Kidney (tissue), 14 donors: ENCODE measurements around the gene TNFAIP8. TPM values are rescaled to one million over a fixed set of nuclear protein-coding genes. Genes with fewer than 3 reads are reported as not detected.

Experiments used
- DNase-seq, 5 donors: peaks; one replicate each; pipeline ENCODE4 v3.0.0-alpha.2; 2013 to 2020
- FAIRE-seq: peaks from 2 replicates; lab custom pipeline; 2012; peaks lifted over from hg19 to GRCh38; lab: Jason Lieb, UNC
- H3K27ac ChIP-seq, 2 donors: one replicate each; pipeline ENCODE4 v1.7.0; 2013; ENCODE audit warnings: low read depth in 2 of 2, low read length in 2 of 2, inconsistent platforms in 1 of 2
- H3K27me3 ChIP-seq: one replicate; pipeline ENCODE4 v1.7.1; 2013; ENCODE audit warnings: low read length, inconsistent platforms; ENCODE audit not compliant: control insufficient read depth, insufficient read depth
- H3K36me3 ChIP-seq, 3 donors: one replicate each; pipeline versions ENCODE4 v1.7.0 to v1.7.1; 2013; ENCODE audit warnings: low read length in 3 of 3, control low read depth in 1 of 3, inconsistent platforms in 1 of 3; ENCODE audit not compliant: insufficient read depth in 3 of 3, control insufficient read depth in 2 of 3
- H3K4me1 ChIP-seq, 3 donors: one replicate each; pipeline versions ENCODE4 v1.7.0 to v1.7.1; 2013; ENCODE audit warnings: low read length in 3 of 3, inconsistent platforms in 1 of 3, low read depth in 1 of 3; ENCODE audit not compliant: control insufficient read depth in 2 of 3, insufficient read depth in 2 of 3
- H3K4me3 ChIP-seq, 3 donors: one replicate each; pipeline versions ENCODE4 v1.7.0 to v1.8.1; 2013; ENCODE audit warnings: low read length in 3 of 3, control low read depth in 1 of 3, inconsistent platforms in 1 of 3
- H3K9ac ChIP-seq, 3 donors: one replicate each; pipeline versions ENCODE4 v1.7.0 to v1.7.1; 2013; ENCODE audit warnings: low read length in 3 of 3, control low read depth in 1 of 3, inconsistent platforms in 1 of 3
- H3K9me3 ChIP-seq, 3 donors: one replicate each; pipeline versions ENCODE4 v1.7.0 to v1.7.1; 2013; ENCODE audit warnings: low read length in 3 of 3, control low read depth in 1 of 3, inconsistent platforms in 1 of 3; ENCODE audit not compliant: control insufficient read depth in 2 of 3, insufficient read depth in 1 of 3
- intact Hi-C: fragments of 100-400 bp; cut with DNase I; formaldehyde crosslinking; loops from one replicate; pipeline ENCODE4 v1.11.1; 2022
- polyA plus RNA-seq: library from polyadenylated mRNA; stranded (reverse); fragments of 350-450 nt; fragmentation: Illumina TruSeq; extraction: RNeasy Lipid Tissue Mini Kit (QIAGEN cat#74804); gene quantifications from one replicate; pipeline ENCODE4 v1.2.3, GENCODE V29; 2014; ENCODE audit warnings: low read depth, low replicate concordance; ENCODE audit not compliant: insufficient read depth
- total RNA-seq: library from RNA; stranded (reverse); fragmentation: NEBNext Ultra II Directional; extraction: Animal tissue kit (Norgen Biotek cat#: 25700); gene quantifications from one replicate; pipeline ENCODE4 v1.2.1, GENCODE V29; 2021
- TF ChIP-seq, protein P1 (sequence below): IDR thresholded peaks from 3 replicates; pipeline ENCODE4 v1.5.1; 2012; ENCODE audit warnings: mild to moderate bottlenecking, moderate library complexity, borderline replicate concordance; ENCODE audit not compliant: insufficient read depth; ENCODE audit errors: extremely low read depth
- donor health status: control.
- donor health status: control.
- donor health status: control.
- donor health status: control.
- donor health status: control.
- donor health status: DM: yes; HTN: yes; CAD: no.
- donor health status: Normal renal cell carcinoma (clear cell type).

The TNFAIP8 gene
- total and polyA plus RNA-seq, 2 donors from 2014 or later = 13.3 to 41.5 TPM

- Histone ChIP-seq H3K4me1 (peaks cover 12 to 13% (median 13%) of the 10 kb centered on the region in 3 donors), H3K27ac (no peak overlapping the region), H3K4me3 (no peak overlapping the region), H3K27me3 (no peaks in the 10 kb centered on the region), H3K9ac (no peak overlapping the region), H3K36me3 (no peaks in the 10 kb centered on the region), H3K9me3 (no peaks in the 10 kb centered on the region)
- intact Hi-C loops = no loop called here
- FAIRE-seq (no peak), DNase-seq (no peak)
- TF ChIP-seq, protein P1, sequence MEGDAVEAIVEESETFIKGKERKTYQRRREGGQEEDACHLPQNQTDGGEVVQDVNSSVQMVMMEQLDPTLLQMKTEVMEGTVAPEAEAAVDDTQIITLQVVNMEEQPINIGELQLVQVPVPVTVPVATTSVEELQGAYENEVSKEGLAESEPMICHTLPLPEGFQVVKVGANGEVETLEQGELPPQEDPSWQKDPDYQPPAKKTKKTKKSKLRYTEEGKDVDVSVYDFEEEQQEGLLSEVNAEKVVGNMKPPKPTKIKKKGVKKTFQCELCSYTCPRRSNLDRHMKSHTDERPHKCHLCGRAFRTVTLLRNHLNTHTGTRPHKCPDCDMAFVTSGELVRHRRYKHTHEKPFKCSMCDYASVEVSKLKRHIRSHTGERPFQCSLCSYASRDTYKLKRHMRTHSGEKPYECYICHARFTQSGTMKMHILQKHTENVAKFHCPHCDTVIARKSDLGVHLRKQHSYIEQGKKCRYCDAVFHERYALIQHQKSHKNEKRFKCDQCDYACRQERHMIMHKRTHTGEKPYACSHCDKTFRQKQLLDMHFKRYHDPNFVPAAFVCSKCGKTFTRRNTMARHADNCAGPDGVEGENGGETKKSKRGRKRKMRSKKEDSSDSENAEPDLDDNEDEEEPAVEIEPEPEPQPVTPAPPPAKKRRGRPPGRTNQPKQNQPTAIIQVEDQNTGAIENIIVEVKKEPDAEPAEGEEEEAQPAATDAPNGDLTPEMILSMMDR = no peak
These were observed 5.2 kb downstream of the TNFAIP8 start for GRCh38 chr5:119360905-119361593.

DNA sequence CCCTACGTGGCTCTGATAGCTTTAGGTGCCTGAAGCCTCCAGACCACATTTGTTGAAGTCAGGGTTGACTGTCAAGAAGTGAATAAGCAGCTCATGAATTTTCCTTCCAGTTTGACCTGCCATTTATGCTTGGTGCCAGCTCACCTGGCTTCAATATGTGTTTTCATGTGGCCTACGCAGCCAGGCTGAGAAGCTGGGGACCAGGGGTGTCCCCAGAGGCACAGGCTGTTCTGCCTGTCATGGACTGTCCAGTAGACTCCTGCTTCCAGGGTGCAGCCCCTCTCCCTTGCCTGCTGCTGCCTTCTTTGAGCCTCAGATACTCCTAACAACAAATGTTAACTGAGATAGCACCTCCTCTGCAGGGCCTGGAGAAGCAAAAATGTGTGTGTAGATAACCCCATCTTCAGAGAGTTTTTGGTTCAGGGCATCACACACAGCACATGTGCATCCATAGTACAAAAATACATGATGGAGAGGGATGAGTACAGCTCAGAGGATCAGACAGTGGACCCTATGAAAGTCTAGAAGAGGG, 5.8 kb downstream of the TNFAIP8 start:
- no peaks in the 10 kb centered on the region for H3K27me3 ChIP-seq
- H3K9ac ChIP-seq = no peak overlapping the region
- H3K9me3 ChIP-seq = no peaks in the 10 kb centered on the region
- H3K4me1 ChIP-seq = peaks cover 13 to 16% (median 13%) of the 10 kb centered on the region in 3 donors
- FAIRE-seq (no peak), DNase-seq (no peak)
- intact Hi-C loops = no loop called here
- TF ChIP-seq, protein P1 = no peak
- H3K36me3 ChIP-seq = no peaks in the 10 kb centered on the region
- no peak overlapping the region for H3K4me3 ChIP-seq
- H3K27ac ChIP-seq = no peak overlapping the region

- no peaks in the 10 kb centered on the region for H3K27me3 ChIP-seq
- H3K4me1 ChIP-seq = peaks cover 9 to 16% (median 13%) of the 10 kb centered on the region in 3 donors
- intact Hi-C loops = no loop called here
- H3K9ac ChIP-seq = no peak overlapping the region
- no peaks in the 10 kb centered on the region for H3K9me3 ChIP-seq
- FAIRE-seq (no peak), DNase-seq (no peak)
- H3K4me3 ChIP-seq = no peak overlapping the region
- TF ChIP-seq, protein P1 = no peak
- H3K36me3 ChIP-seq = no peaks in the 10 kb centered on the region
- no peak overlapping the region for H3K27ac ChIP-seq
These were observed 6.9 kb downstream of the TNFAIP8 start for GRCh38 chr5:119362714-119363113.
